ENCODE results near the gene HAAO. TPM values are rescaled to one million over a fixed set of nuclear protein-coding genes. Genes with fewer than 3 reads are reported as not detected.

Gene HAAO
- total RNA-seq, 4 donors from 2014 or later = 6.0 to 19.1 (median 9.8) TPM

GRCh38 chr2:42786561-42787345 lies 5.6 kb downstream of the HAAO start:
- no peak for TF ChIP-seq EP300 (IDR thresholded peaks at IDR 0.05)
- TF ChIP-seq, protein P1, sequence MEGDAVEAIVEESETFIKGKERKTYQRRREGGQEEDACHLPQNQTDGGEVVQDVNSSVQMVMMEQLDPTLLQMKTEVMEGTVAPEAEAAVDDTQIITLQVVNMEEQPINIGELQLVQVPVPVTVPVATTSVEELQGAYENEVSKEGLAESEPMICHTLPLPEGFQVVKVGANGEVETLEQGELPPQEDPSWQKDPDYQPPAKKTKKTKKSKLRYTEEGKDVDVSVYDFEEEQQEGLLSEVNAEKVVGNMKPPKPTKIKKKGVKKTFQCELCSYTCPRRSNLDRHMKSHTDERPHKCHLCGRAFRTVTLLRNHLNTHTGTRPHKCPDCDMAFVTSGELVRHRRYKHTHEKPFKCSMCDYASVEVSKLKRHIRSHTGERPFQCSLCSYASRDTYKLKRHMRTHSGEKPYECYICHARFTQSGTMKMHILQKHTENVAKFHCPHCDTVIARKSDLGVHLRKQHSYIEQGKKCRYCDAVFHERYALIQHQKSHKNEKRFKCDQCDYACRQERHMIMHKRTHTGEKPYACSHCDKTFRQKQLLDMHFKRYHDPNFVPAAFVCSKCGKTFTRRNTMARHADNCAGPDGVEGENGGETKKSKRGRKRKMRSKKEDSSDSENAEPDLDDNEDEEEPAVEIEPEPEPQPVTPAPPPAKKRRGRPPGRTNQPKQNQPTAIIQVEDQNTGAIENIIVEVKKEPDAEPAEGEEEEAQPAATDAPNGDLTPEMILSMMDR (IDR thresholded peaks at IDR 0.05) = no peak
- TF ChIP-seq POLR2AphosphoS5 (IDR thresholded peaks at IDR 0.05) = no peak
- TF ChIP-seq POLR2A (IDR thresholded peaks at IDR 0.05) = no peak
- peaks cover 0 to 15% of the 10 kb centered on the region in 2 donors for H3K36me3 ChIP-seq
- no peaks in the 10 kb centered on the region for H3K27me3 ChIP-seq
- H3K9me3 ChIP-seq = no peaks in the 10 kb centered on the region
- 40 to 69% methylated on average over 2 to 3 of the region's 15 CpGs for WGBS, 2 donors (ENCODE audit: low coverage in 1 of 2)
- peaks cover 0 to 21% (median 5%) of the 10 kb centered on the region in 3 donors for H3K4me1 ChIP-seq
- H3K4me3 ChIP-seq = no peak overlapping the region
- no peak overlapping the region for H3K27ac ChIP-seq
- ATAC-seq = no peak

DNA sequence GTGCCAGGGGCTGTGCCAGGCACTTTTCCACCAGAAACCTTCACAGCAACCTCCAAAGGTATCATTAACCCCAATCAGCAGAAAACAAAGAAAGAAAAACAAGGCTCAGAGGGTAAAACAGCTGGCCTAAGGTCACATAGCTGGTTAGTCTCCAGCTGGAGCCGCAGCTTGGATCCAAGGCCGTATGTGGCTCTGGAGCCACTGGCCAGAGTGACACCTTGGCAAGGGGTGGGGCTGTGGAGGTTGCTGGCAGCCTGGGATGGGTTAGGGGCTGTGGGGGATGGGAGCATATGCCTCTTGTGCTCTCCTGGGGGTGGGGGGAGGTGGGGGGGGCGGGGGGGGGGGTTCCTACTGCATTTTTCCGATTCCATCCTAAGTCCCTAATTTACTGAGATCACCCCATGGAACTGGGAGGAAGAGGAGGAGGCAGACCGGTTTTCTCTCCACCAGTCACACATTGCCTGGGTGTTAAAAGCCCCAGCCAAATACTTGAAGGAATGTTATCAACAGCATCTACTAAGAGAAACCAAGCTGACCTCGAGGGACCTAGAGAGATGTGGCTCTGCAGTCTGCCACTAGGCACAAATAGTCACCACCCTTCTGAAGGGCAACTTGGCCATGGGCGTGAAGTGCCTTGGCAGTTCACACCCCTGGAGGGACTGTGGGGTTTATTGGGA lies 8.0 kb downstream of the HAAO start:
- Histone ChIP-seq H3K27ac (no peak overlapping the region), H3K9me3 (no peaks in the 10 kb centered on the region), H3K4me3 (no peak overlapping the region), H3K36me3 (peaks cover 0 to 15% of the 10 kb centered on the region in 2 donors), H3K27me3 (no peaks in the 10 kb centered on the region), H3K4me1 (peaks cover 0 to 10% (median 0%) of the 10 kb centered on the region in 3 donors)
- TF ChIP-seq POLR2A (IDR thresholded peaks at IDR 0.05) = no peak
- no peak for TF ChIP-seq POLR2AphosphoS5 (IDR thresholded peaks at IDR 0.05)
- no peak for ATAC-seq
- WGBS, 2 donors (ENCODE audit: low coverage in 1 of 2) = 64 to 80% methylated on average over 3 to 4 of the region's 7 CpGs

DNA sequence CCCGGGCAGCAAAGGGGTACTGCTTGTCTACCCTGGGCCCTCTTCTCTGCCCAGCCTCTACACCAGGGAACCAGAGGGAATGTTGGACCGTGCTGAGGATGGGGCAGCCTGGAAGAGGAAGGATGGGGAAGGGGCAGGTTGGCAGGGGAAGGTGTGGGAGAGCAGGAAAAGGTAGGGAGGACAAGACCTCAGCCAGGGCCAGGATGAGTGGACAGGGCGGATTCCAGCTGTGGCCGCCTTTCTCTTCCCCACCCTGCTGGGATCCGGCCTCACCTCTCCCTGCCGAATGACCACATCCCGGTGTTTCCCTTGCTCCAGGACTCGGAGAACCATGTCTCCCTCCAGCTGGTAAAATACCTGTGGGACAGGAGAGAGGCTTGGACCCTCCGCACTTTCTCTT lies 8.9 kb downstream of the HAAO start:
- Histone ChIP-seq H3K27me3 (no peaks in the 10 kb centered on the region), H3K27ac (no peak overlapping the region), H3K9me3 (no peaks in the 10 kb centered on the region), H3K4me3 (no peak overlapping the region), H3K36me3 (peaks cover 0 to 15% of the 10 kb centered on the region in 2 donors), H3K4me1 (peaks cover 0 to 10% (median 0%) of the 10 kb centered on the region in 3 donors)
- TF ChIP-seq, protein P1 (IDR thresholded peaks at IDR 0.05) = no peak
- TF ChIP-seq POLR2A (IDR thresholded peaks at IDR 0.05) (no peak), EP300 (IDR thresholded peaks at IDR 0.05) (no peak), POLR2AphosphoS5 (IDR thresholded peaks at IDR 0.05) (no peak)
- no peak for ATAC-seq
- 95% methylated on average over 6 of the region's 9 CpGs; no CpG with 5 or more reads in 1 of the 2 donors for WGBS, 2 donors (ENCODE audit: low coverage in 1 of 2)

- Histone ChIP-seq H3K4me1 (peaks cover 0 to 2% (median 0%) of the 10 kb centered on the region in 3 donors), H3K9me3 (no peaks in the 10 kb centered on the region), H3K27ac (no peak overlapping the region), H3K4me3 (no peak overlapping the region), H3K36me3 (peaks cover 0 to 15% of the 10 kb centered on the region in 2 donors), H3K27me3 (no peaks in the 10 kb centered on the region)
- ATAC-seq = no peak
- WGBS, 2 donors (ENCODE audit: low coverage in 1 of 2) = 100% methylated on average over 1 of the region's 1 CpG; no CpG with 5 or more reads in 1 of the 2 donors
- TF ChIP-seq EP300 (IDR thresholded peaks at IDR 0.05) (no peak), POLR2A (IDR thresholded peaks at IDR 0.05) (no peak), POLR2AphosphoS5 (IDR thresholded peaks at IDR 0.05) (no peak)
- TF ChIP-seq, protein P1 (IDR thresholded peaks at IDR 0.05) = no peak
These were observed 11.2 kb downstream of the HAAO start for GRCh38 chr2:42781181-42781580.

DNA sequence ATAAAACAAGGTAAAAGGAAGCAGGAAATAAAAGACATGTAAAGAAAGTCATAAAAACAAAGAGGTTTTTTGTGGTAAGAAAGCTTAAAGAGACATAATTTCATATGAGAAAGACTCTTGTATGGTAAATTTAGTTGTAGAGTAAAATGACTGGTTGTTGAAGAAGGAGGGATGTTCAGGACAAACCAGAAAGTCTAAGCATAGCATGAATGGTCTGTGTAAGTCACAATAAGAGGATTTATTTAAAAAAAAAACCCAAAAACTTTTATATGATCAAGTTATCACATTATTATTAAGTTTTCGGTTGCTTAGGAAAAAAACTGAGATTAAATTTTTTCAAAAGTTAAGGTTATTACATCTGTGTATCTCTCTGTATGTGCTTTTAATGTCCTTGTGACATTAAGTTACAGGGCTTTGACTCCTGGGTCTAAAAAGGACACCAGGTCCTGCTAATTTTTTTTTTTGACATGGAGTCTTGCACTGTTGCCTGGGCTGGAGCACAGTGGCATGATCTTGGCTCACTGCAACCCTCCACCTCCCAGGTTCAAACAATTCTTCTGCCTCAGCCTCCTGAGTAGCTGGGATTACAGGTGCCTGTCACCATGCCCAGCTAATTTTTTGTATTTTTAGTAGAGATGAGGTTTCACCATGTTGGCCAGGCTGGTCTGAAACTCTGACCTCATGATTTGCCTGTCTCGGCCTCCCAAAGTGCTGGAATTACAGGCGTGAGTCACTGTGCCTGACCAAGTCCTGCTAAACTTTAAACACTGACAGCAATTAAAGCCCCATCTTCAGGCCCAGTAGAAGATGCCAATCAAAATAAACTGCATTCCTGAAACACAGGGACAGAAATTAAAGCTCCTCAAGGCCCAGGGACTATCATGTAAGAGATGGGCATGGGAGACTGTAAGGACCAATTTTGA lies 14.2 kb downstream of the HAAO start:
- H3K4me3 ChIP-seq = no peak overlapping the region
- no peaks in the 10 kb centered on the region for H3K27me3 ChIP-seq
- H3K27ac ChIP-seq = no peak overlapping the region
- TF ChIP-seq, protein P1 (IDR thresholded peaks at IDR 0.05) = no peak
- TF ChIP-seq EP300 (IDR thresholded peaks at IDR 0.05) (no peak), POLR2A (IDR thresholded peaks at IDR 0.05) (no peak), POLR2AphosphoS5 (IDR thresholded peaks at IDR 0.05) (no peak)
- 82 to 100% methylated on average over 1 to 3 of the region's 3 CpGs for WGBS, 2 donors (ENCODE audit: low coverage in 1 of 2)
- ATAC-seq = peak; percentile 66
- H3K4me1 ChIP-seq = no peaks in the 10 kb centered on the region
- peaks cover 0 to 9% of the 10 kb centered on the region in 2 donors for H3K36me3 ChIP-seq
- H3K9me3 ChIP-seq = no peaks in the 10 kb centered on the region
